ENCODE data around the gene GHITM. TPM values are rescaled to one million over a fixed set of nuclear protein-coding genes. Genes with fewer than 3 reads are reported as not detected.
"Not testable (repeated sequence)": the region's sequence is repeated elsewhere in the genome, so short reads cannot be mapped to it uniquely, and the experiment has no call there.

GHITM gene
- total RNA-seq, 2 donors from 2014 or later, result 84.5 to 85.8 TPM

GRCh38 chr10:84147347-84147746, 8.0 kb downstream of the GHITM start:
- Histone ChIP-seq H3K9ac (ENCODE audit: extremely low read depth, low read length, poor library complexity, severe bottlenecking) (no peak overlapping the region), H3K36me3 (ENCODE audit: control insufficient read depth, insufficient read depth, low read length) (peaks cover 93% of the 10 kb centered on the region), H3K27ac (ENCODE audit: low read depth, low read length) (no peak overlapping the region), H3K4me1 (ENCODE audit: control insufficient read depth, insufficient read depth, low read length) (no peaks in the 10 kb centered on the region), H3K9me3 (ENCODE audit: control insufficient read depth, low read length) (no peaks in the 10 kb centered on the region), H3K27me3 (ENCODE audit: control insufficient read depth, insufficient read depth, low read length, poor library complexity, severe bottlenecking) (no peaks in the 10 kb centered on the region), H3K4me3 (ENCODE audit: low read length) (no peak overlapping the region)
- no peak for TF ChIP-seq CTCF (conservative IDR thresholded peaks at IDR 0.05)
- no peak overlapping the region for H3K4me3 Mint-ChIP-seq
- H3K36me3 Mint-ChIP-seq (ENCODE audit: low read depth), result peaks cover 60% of the 10 kb centered on the region
- DNase-seq, result no peak
- no peaks in the 10 kb centered on the region for H3K27me3 Mint-ChIP-seq (ENCODE audit: insufficient read depth)
- no peaks in the 10 kb centered on the region for H3K4me1 Mint-ChIP-seq
- H3K27ac Mint-ChIP-seq, result no peak overlapping the region
- no peaks in the 10 kb centered on the region for H3K9me3 Mint-ChIP-seq

DNA sequence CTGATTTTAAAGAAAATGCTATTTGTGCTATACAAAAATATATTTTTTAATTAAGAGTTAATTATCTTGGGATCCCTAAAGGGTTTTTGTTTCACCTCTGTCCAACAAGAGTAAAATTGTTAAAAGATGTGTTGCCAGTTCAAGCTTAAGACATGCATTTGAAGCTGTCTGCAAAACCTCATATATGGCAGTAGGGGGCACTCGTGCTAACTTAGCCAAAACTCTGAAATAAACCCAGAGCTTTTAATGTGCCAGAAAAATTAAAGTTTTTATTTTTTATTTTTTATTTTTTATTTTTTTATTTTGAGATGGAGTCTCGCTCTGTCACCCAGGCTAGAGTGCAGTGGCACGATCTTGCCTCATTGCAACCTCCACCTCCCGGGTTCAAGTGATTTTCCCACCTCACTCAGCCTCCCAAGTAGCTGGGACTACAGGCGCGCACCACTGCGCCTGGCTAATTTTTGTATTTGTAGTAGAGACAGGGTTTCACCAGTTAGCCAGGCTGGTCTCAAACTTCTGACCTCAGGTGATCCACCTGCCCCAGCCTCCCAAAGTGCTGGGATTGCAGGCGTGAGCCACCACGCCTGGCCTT, 8.8 kb downstream of the GHITM start:
- TF ChIP-seq CTCF (conservative IDR thresholded peaks at IDR 0.05), result peak; percentile 89
- WGBS, 2 experiments (ENCODE audit: insufficient coverage in 1 of 2, insufficient read length in 1 of 2), result 78% methylated on average over 9 of the region's 9 CpGs; no CpG with 5 or more reads in 1 of the 2 experiments
- not testable (repeated sequence) for H3K4me1 Mint-ChIP-seq; H3K27ac ChIP-seq (ENCODE audit: low read depth, low read length); H3K9me3 ChIP-seq (ENCODE audit: control insufficient read depth, low read length); H3K4me3 Mint-ChIP-seq; H3K4me1 ChIP-seq (ENCODE audit: control insufficient read depth, insufficient read depth, low read length); H3K9ac ChIP-seq (ENCODE audit: extremely low read depth, low read length, poor library complexity, severe bottlenecking); H3K9me3 Mint-ChIP-seq; H3K4me3 ChIP-seq (ENCODE audit: low read length); H3K27ac Mint-ChIP-seq; H3K27me3 Mint-ChIP-seq (ENCODE audit: insufficient read depth); DNase-seq; H3K27me3 ChIP-seq (ENCODE audit: control insufficient read depth, insufficient read depth, low read length, poor library complexity, severe bottlenecking)
- peaks cover 93% of the 10 kb centered on the region for H3K36me3 ChIP-seq (ENCODE audit: control insufficient read depth, insufficient read depth, low read length)
- H3K36me3 Mint-ChIP-seq (ENCODE audit: low read depth), result peaks cover 60% of the 10 kb centered on the region

- WGBS, 2 experiments (ENCODE audit: insufficient coverage in 1 of 2, insufficient read length in 1 of 2), result 90 to 100% methylated on average over 1 to 2 of the region's 2 CpGs
- Histone ChIP-seq H3K4me3 (ENCODE audit: low read length) (no peak overlapping the region), H3K27me3 (ENCODE audit: control insufficient read depth, insufficient read depth, low read length, poor library complexity, severe bottlenecking) (no peaks in the 10 kb centered on the region), H3K36me3 (ENCODE audit: control insufficient read depth, insufficient read depth, low read length) (peaks cover 92% of the 10 kb centered on the region), H3K27ac (ENCODE audit: low read depth, low read length) (no peak overlapping the region), H3K9ac (ENCODE audit: extremely low read depth, low read length, poor library complexity, severe bottlenecking) (no peak overlapping the region), H3K9me3 (ENCODE audit: control insufficient read depth, low read length) (no peaks in the 10 kb centered on the region), H3K4me1 (ENCODE audit: control insufficient read depth, insufficient read depth, low read length) (no peaks in the 10 kb centered on the region)
- Mint-ChIP-seq H3K27ac (no peak overlapping the region), H3K9me3 (no peaks in the 10 kb centered on the region), H3K4me1 (no peaks in the 10 kb centered on the region), H3K27me3 (ENCODE audit: insufficient read depth) (no peaks in the 10 kb centered on the region), H3K36me3 (ENCODE audit: low read depth) (peaks cover 61% of the 10 kb centered on the region), H3K4me3 (no peak overlapping the region)
- TF ChIP-seq CTCF (conservative IDR thresholded peaks at IDR 0.05), result no peak
- DNase-seq, result no peak
Observed at GRCh38 chr10:84149854-84150253, 10.5 kb downstream of the GHITM start.

Data from endodermal cell (in vitro differentiated cells).